Osteoblast (primary cell): ENCODE results near the gene AOPEP. TPM values are rescaled to one million over a fixed set of nuclear protein-coding genes. Genes with fewer than 3 reads are reported as not detected.

ENCODE experiments used
- DNase-seq: peaks from one replicate; pipeline ENCODE4 v3.0.0; 2011; ENCODE audit warnings: low spot score, mixed read lengths; ENCODE audit not compliant: insufficient read length; ENCODE audit errors: missing footprints
- H2AFZ ChIP-seq: 2 replicates; pipeline ENCODE4 v1.6.0; 2011; ENCODE audit warnings: mild to moderate bottlenecking, low read length
- H3K27ac ChIP-seq: 2 replicates; pipeline ENCODE4 v1.5.1; 2011; ENCODE audit warnings: mild to moderate bottlenecking, low read depth, low read length, moderate library complexity
- H3K27me3 ChIP-seq: 2 replicates; pipeline ENCODE4 v1.6.0; 2012; ENCODE audit warnings: mild to moderate bottlenecking, control low read depth, inconsistent platforms, low read length, moderate library complexity; ENCODE audit not compliant: insufficient read depth
- H3K36me3 ChIP-seq: 2 replicates; pipeline ENCODE4 v1.5.1; 2011; ENCODE audit warnings: mild to moderate bottlenecking, low read length, control low read depth, moderate library complexity; ENCODE audit not compliant: insufficient read depth
- H3K4me1 ChIP-seq: 2 replicates; pipeline ENCODE4 v1.5.1; 2011; ENCODE audit warnings: mild to moderate bottlenecking, low read length, control low read depth, moderate library complexity; ENCODE audit not compliant: insufficient read depth
- H3K4me2 ChIP-seq: 2 replicates; pipeline ENCODE4 v1.6.0; 2011; ENCODE audit warnings: mild to moderate bottlenecking, low read length; ENCODE audit not compliant: insufficient read depth
- H3K4me3 ChIP-seq: fragments of 200-600 bp; sonication (generic); 3 replicates; pipeline ENCODE4 v1.5.1; 2012; ENCODE audit warnings: mild to moderate bottlenecking, low read length, inconsistent platforms; ENCODE audit not compliant: insufficient read depth
- H3K79me2 ChIP-seq: 2 replicates; pipeline ENCODE4 v1.6.0; 2012; ENCODE audit warnings: mild to moderate bottlenecking, low read length, control low read depth, inconsistent platforms; ENCODE audit not compliant: insufficient read depth
- H3K9me3 ChIP-seq: 2 replicates; pipeline ENCODE4 v1.5.1; 2011; ENCODE audit warnings: low read depth, low read length, control low read depth
- H4K20me1 ChIP-seq: 2 replicates; pipeline ENCODE4 v1.6.0; 2012; ENCODE audit warnings: mild to moderate bottlenecking, low read length, control low read depth; ENCODE audit not compliant: insufficient read depth
- CTCF ChIP-seq: IDR thresholded peaks from 2 replicates; pipeline ENCODE4 v1.5.1; 2011; ENCODE audit warnings: mild to moderate bottlenecking, low read depth, low read length, moderate library complexity; ENCODE audit errors: extremely low read depth
- total RNA-seq: library from RNA; depleted of rRNA; stranded (reverse); fragments of >200 nt; gene quantifications from 2 replicates; pipeline ENCODE4 v1.2.3, GENCODE V29; 2012

AOPEP gene
- total RNA-seq, 1 donor: 131 TPM

- Histone ChIP-seq H3K4me2 (peak overlapping the region; percentile 22), H3K79me2 (no peaks in the 10 kb centered on the region), H3K9me3 (no peaks in the 10 kb centered on the region), H3K27me3 (no peaks in the 10 kb centered on the region), H3K36me3 (peaks cover 3% of the 10 kb centered on the region), H3K4me3 (no peak overlapping the region), H4K20me1 (no peaks in the 10 kb centered on the region), H3K27ac (peak overlapping the region; percentile 87), H3K4me1 (peaks cover 47% of the 10 kb centered on the region), H2AFZ (no peak overlapping the region)
- TF ChIP-seq CTCF: no peak
- DNase-seq: peak; percentile 90
Measured at GRCh38 chr9:94945197-94946144, 219.0 kb downstream of the AOPEP start.

DNA sequence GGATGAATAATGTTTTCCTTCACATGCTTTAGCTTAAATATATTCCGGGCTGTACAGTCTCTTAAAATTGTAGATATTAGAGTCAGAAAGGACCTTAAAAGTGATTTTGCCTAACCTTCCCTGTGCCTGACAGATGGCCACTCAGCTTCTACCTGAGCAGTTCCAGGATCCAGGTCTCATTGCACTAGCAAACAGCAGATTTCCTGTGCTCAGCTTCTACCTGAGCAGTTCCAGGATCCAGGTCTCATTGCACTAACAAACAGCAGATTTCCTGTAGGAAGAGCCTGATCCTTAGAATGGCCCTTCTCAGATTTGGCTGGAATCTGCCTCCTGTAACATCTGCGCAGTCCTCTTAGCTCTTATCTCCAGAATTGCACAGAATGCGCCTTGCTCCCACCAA, 219.8 kb downstream of the AOPEP start:
- Histone ChIP-seq H3K4me3 (no peak overlapping the region), H4K20me1 (no peaks in the 10 kb centered on the region), H3K79me2 (no peaks in the 10 kb centered on the region), H3K36me3 (peaks cover 3% of the 10 kb centered on the region), H3K4me2 (no peak overlapping the region), H3K9me3 (no peaks in the 10 kb centered on the region), H3K27me3 (no peaks in the 10 kb centered on the region), H3K4me1 (peaks cover 45% of the 10 kb centered on the region), H2AFZ (no peak overlapping the region), H3K27ac (peak overlapping the region; percentile 87)
- TF ChIP-seq CTCF: no peak
- DNase-seq: no peak

DNA sequence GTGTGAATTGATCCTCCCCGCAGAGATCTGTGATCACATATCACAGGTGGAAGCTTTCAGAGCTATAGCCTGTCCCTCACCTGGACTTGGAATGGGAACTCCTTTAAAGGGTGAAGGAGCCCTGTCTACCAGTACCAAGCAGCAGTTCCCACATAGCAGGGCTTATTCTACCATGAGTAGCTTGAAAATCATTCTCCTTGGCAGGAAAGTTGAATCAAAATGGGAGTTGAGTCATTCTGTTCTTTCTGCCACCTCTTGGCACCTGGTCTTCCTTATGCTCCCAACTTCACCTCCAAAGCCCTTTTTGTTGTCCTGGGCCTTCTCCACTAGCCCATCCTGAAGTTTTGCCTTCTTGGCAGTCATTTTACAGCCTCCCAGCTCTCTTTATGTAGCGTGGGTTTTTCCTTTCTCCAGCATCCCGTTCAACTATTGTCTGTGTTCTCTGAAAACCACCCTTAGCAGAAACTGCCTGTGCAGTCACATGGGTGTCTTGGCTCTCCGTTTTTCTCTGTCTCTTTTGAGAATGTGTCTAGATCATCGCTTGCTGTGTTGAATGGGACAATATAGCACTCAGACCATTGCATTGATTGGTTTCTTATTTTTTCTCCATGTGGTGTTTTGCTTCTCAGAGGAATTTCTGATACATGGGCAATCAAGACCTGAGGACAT, 222.2 kb downstream of the AOPEP start:
- peaks cover 43% of the 10 kb centered on the region for H3K4me1 ChIP-seq
- no peak for TF ChIP-seq CTCF
- H3K79me2 ChIP-seq: no peaks in the 10 kb centered on the region
- H3K27ac ChIP-seq: no peak overlapping the region
- no peak overlapping the region for H2AFZ ChIP-seq
- H4K20me1 ChIP-seq: no peaks in the 10 kb centered on the region
- H3K36me3 ChIP-seq: peaks cover 3% of the 10 kb centered on the region
- H3K27me3 ChIP-seq: no peaks in the 10 kb centered on the region
- H3K4me3 ChIP-seq: no peak overlapping the region
- H3K9me3 ChIP-seq: no peaks in the 10 kb centered on the region
- no peak overlapping the region for H3K4me2 ChIP-seq
- DNase-seq: no peak

DNA sequence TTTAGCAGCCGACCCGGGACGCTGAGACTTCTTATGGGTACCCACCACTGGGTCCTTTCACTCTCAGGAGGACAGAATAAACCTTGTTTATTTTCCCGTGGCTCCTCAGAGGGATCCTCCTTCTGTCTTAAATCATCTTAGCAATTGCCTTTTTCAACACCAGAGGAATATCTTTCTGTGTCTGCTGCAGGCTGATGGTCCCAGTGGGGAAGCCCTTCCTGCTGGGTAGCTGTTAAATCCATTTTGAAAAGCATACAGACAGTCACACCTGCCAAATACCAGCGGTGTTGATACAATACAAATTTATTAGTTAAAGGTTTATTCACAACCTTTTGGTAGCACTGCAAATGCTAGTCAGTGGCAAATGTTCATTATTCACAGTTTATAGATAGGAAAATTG, 222.9 kb downstream of the AOPEP start:
- H3K27ac ChIP-seq: no peak overlapping the region
- no peaks in the 10 kb centered on the region for H3K27me3 ChIP-seq
- H3K9me3 ChIP-seq: no peaks in the 10 kb centered on the region
- H2AFZ ChIP-seq: no peak overlapping the region
- no peak for DNase-seq
- no peak for TF ChIP-seq CTCF
- H3K36me3 ChIP-seq: peaks cover 3% of the 10 kb centered on the region
- H3K4me2 ChIP-seq: no peak overlapping the region
- H3K4me1 ChIP-seq: peaks cover 42% of the 10 kb centered on the region
- H3K4me3 ChIP-seq: no peak overlapping the region
- no peaks in the 10 kb centered on the region for H4K20me1 ChIP-seq
- no peaks in the 10 kb centered on the region for H3K79me2 ChIP-seq
